HG03571 (cell line): Measurements from ENCODE around the gene OTOF.

Source experiments
- ATAC-seq: cut with Tn5 transposase; IDR thresholded peaks from one replicate; pipeline ENCODE4 v1.9.1; 2021; ENCODE audit not compliant: unreplicated experiment

Gene OTOF

DNA sequence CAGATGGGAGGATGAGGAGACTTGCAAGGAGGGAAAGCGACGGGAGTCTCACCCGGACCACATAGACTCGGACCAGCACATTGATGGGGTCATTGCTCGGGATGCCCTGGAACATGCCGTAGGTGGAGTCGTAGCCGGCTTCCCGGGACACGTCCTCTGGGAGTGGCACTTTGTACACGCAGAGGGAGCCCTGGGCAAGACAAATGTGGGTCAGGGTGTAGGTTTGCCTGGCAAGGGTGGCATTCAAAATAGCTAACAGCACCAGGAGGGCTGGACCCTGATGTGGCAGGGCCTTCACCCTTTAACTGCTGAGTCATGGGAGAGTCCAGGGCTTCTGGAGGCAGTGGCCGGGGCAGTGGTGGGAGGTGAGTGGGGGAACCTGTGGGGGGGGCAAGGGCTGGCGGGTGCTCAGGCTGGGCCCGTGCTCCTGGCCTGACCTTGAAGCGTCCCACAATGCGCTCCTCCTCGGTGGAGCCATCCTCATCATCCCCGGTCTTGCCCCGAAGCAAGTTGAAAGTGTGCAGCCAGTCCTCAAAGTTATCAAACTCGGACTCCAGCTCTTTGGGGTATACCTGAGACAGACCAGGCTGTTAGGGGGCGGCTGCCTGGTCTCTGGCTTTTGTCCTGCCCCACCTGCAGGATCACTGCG lies 11.1 kb downstream of the OTOF start:
- ATAC-seq, result no peak

DNA sequence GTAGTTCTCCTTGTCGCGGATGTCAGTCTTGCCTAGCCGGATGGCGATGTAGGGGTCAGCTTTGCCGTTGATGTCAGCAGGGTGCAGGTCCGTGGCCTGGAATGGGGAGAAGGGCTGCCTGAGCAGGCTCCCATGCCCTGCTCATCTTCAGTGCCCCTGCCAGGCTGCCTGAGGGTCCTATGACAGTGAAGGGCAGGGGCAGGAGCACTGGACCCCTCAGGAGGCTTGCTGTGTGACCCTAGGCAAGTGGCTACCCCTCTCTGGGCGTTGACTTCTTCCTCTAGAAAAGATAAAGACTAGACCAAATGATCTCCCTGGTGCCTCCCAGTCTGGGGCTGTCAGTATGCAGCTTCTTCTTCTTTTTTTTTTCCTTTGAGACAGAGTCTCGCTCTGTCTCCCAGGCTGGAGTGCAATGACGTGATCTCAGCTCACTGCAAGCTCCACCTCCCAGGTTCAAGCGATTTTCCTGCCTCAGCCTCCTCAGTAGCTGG lies 11.9 kb downstream of the OTOF start:
- no peak for ATAC-seq

DNA sequence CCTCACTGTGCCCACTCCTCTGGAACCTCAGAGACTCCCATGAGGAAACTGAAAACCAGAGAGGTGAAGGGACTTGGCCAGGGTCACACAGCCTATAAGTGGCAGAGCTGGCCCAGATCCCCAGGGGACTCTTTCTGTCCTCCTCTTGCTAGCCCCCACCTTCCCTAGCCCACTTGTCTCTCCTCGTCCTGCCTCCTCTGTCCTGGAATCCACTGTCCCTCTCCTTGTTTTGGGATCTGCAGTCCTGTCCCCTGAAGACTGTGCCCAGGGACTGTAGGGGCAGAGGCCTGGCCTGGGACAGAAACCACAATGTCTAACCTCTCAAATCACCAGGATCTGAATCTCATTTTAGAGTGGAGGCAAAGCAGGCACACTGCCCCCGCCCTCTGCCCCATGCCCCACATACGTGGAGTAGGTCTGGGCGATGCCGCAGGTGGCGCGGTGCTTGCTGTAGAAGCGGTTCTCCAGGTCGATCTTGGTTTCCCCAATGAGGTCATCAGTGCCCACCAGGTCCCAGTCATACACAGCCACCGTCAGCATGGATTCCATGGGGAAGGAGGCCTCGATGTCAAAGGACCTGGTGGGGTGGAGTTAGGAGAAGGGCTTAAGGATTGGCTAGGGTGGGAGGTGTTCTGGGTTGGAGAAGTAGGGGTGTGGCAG lies 12.5 kb downstream of the OTOF start:
- no peak for ATAC-seq

DNA sequence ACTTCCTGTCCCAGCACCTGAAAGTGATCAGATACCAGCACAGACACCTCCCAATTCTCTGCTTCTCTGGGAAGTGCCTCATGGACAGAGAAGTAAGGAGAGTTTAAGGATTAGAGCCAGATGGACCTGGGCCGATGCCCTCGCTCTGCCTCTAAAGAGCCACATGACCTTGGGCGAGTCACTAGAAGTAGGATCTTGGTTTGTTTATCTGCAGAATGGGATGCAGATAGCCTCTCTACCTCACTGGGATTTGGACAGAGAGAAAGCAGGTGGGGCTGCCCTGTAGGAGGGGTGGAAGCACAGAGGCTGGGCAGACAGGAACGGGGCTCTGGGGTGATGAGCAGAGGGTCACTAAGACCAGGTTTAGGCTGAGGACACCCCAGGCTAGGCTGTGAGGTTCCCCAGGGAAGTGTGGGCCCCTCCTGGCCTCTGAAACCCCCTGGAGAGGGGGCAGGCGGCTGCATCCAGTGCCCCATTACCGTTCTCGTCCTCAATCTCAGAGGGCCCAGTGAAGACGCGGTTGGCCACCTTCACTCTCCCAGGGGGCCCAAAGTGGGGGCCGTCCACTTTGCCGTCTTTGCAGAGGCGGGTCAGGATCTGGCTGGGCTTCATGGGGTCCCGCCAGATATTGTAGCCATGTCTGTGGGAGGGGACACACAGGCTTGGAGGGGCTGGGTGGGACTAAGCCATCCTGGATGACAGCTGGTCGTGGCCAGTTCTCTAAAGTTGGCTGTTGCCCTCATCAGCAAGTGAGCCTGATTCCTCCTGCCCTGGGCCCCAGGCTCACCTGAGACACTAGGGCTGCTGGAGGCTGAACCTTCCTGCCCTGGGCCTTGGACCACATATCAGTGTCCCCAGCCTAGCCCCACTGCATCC lies 13.3 kb downstream of the OTOF start:
- ATAC-seq, result no peak

DNA sequence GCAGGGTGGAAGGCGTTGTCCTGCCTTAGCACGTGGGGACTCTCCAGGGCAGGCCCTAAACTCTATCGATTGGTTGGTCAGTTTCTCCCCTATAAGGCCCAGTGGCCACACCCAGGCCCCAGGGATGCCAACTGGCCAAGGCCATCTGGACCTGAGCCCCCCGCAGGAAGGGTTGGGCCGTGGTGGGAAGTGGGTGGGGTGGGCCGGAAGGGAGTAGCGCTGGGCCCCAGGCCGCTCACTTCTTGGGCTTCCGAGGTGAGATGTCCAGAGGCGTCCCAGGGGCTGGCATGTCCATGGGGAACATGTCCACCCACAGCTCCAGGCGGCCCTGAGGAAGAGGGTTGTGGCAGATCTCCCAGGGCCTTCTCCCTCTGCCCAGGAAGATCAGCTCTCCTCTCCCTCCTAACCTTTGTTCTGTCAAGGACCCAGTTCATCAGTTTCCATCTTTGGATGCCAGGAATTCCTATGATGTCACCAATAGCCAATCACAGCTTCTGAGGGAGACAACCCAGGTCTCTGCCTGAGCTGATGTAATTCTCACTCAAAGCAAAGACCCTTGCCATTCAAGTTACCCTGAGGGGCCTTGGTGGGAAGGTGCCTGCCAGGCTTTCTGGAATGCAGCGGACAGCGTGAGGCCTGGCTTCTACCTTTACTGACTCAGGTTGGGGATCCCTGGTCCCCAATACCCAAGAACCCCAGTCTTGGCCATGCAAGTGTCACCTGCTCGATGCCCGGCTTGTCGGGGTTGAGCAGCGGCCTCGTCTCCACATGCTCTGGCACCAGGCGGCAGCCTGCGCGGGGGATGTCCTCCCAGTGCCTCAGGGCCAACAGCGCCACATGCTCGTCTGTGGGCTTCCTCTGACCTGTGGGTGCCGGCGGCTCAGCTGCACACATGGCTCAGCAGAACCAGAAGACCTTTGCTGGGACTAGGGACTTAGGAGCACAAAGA lies 14.4 kb downstream of the OTOF start:
- no peak for ATAC-seq

DNA sequence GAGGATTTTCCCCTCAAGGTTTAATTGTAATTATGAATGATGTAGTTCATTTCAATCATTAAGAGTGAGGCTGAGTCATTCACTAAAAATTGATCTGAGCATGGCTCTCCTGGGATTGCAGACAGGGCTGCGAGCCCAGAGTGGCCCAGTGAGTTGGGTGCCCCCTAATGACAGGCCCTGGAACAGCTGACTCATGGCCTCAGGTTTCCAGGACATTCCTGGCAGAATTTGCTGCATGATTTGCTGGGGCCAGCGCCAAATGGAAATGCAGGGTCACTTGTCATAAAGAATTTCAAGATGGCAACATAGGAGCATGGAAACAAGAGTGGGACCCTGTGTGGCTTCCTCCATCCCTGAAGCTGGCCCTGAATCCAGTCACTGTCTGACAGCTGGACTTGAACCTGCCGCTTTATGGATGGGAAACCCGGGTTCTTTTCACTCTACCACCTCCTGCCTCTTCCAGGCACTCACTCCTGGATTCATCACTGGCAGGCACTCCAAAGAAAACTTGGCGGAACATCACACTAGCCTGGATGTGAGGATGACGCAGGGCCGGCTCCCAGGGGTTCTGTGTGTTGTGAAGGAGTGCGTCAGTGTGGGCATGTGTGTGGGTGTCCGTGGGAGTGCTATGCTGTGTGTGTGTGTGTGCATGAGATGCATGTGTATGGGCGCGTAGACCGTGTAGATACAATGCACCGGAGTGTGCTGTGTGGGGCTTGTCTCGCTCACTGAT lies 15.2 kb downstream of the OTOF start:
- ATAC-seq, result no peak

DNA sequence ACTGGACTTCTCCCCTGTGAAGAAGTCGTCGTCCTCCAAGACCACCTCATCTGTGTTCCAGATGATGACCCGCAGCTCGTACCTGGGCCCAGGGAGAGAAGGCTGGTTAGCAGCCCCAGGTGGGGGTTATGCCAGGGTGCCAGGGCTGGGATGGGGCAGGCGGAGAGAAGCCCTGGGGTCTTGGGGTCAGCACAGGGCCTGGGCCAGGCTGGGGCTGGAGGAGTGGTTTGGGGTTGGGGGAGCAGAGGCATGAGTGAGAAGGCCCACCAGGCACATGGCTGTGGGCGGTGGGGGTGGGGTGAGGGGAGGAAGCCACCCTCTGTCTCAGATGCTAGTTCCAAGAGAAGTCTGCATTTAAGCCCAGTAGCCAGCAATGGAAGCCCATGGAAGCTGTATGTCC lies 15.8 kb downstream of the OTOF start:
- no peak for ATAC-seq

DNA sequence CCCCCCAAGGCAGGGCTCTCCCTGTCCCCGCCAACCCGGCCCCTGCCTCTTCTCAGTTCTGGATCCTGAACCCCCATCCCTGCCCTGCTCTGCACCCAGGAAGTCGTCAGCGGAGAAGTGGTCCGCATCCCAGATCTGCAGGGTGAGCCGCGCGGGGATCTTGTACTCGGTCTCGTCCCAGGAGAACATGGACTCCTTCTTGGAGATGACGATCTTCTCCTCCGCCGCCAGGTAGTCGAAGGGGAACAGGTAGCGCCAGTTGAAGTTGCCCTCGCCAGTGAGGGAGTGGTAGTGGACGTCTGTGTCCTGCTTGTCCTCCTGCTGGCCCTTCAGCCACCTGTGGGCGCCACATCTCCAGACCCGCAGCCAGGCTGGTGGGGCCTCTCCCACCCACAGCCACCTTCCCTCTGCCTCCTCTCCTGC lies 16.3 kb downstream of the OTOF start:
- no peak for ATAC-seq

DNA sequence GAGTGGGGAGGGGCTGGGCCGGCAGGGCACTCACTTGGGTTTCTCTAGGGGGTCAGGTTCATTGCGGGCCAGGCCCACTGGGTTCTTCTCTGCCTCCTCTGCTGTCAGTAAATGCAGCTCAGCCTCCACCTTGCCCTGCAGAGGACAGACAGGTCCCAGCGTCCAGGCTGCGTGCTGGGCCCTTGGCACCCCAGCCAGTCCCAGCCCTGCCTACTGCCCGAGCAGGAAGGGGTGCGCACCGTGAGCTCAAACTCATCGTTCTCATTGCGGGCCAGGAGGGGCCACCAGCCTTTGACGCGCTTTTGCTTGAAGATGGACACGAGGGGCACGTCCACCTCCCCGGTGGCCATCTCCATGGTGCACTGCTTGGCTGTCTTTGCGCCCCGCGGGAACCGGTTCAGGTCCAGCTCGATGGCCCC lies 17.3 kb downstream of the OTOF start:
- ATAC-seq, result no peak

DNA sequence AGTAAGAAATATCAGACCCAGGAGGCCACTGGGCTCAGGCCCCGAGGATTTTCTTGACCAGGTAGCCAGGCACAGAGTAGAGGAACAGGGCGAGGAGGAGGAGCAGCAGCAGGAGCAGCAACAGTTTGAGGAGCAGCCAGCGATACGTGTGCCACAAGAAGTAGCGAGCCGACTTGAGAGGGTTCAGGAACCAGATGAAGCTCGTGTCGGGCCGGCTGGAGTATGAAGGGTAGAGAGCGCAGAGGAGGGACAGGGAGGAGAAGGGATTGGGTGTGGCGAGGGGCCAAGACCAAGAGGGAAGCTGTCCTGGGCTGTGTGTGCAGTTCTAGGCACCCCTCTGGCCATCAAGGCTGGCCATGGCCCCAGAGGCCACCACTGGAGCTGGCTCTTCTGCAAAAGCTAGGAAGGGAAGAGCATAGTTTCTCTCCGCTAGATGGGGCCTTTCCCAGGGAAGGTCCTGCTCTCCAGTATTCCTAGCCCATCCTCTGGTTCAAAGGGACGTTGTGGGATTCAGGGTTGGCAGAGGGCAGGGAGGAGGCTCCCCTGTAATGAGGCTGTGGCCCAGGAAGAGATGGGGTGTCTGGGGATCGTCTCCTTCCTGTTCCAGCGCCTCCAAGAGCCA lies 17.8 kb downstream of the OTOF start:
- no peak for ATAC-seq

DNA sequence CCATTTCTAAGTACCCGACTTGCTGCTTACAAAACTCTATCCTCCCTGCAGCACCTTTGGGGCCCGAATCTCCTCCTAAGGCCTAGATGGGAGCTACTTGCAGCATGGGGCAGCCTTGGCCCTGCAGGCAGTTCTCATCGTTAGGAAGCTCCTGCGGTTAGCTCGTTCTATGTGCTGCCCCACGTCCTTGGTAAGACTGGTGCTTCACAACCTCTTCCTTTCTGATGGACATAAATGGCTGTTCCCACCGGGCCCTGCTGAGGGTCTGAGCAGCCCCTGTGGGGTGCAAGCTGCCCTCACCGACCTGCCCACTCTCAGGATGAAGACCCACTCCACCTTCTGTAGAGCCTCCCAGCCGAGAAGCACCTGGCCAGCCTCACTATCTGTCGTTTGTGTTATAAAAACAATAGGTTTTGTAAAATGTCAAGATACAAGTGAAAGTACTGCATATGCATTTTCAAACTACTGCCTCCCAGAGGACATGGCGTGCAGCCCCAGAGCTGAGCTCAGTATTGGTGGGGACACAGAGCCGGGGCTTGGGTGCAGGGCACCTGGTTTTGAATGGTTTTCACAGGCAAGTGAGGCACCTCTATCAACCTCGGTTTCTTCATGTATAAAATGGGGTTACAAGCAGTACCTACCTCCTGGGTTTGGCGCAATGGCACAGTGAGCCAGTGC lies 19.4 kb downstream of the OTOF start:
- no peak for ATAC-seq

DNA sequence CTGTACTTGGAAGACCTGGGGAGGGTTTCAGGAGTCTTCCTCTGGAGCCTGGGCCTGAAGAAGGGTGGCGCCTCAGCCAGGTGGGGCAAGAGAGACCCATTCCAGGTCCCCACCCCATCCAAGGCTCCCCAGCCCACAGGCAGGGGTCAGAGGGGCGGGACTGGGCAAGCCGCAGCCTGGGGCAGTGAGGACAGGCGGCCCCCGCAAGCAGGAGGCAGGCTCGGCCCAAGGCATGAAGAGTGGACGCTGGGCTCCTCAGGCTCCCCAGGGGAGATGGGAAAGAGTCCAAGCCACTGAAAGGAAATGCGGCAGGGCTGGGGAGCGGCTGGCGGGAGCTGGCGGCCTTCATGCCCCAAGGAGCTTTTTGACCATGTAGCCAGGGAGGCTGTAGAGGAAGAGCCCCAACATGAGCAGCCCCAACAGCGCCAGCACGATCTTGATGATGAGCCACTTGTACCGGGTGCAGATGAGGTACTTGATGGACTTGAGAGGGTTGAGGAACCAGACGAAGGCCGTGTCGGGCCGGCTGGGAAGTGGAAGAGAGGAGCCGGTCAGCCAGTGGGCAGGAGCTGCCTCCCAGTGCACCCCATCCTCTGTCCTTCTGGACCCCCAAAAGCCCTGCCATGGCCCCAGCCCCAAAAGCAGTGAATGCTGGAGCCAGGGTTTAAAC lies 20.1 kb downstream of the OTOF start:
- no peak for ATAC-seq

DNA sequence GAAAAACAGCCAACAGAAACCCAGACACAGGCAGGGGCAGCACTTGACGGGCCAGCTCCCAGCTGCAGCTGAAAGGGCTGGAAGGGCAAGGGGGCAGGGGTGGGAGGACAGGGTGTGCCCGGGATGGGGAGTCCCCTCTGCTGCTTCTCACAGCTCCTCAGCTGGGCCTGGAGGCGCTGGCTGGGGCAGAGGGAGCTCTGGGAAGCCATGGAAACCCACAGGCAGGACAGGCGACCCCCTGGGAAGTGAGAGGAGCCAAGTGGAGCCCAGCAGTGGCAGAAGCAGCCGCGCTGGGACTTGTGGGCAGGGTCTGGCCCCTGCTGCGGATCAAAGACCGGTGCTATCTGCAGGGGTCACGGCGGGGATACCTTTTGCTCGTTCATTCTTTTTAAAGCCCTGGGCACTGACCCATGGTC lies 20.7 kb downstream of the OTOF start:
- ATAC-seq, result no peak

DNA sequence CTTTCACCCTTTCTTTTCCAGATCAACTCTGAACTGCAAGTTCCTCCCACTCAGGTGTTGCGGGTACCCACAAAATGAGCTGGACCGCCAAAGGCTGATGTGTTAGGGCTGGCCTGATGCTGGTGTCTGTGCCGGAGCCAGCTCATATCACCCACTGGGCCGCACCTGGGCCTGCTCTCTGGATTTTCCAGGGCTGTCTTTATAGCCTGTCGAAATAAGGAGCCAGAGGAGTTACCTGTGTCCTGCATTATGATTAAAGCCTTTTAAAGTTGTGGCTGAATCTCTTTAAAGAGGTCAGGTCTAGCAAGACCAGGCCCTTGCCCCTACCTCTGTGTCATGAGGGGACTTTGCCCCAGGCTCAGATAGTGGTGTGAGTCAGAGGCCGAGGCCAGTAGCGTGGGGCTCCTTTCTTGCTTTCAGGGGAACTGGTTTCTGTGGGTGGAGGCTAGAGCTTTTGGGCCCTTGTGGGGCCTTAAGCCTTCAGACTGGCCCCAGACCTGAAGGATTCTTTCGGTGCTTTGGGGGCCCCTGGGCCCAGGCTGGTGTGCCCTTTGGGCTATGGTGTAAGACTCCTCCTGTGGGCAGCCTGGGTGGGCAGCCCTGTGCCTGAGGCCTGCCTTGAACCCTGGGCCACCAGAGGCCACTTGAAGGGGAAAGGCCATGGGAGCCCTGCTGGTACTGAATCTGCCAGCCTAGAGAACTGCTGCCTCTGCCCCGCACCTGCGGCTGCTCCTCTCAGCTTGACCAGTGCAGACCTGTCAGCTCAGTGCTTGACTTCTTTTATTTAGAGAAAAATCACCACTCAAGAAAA lies 21.3 kb downstream of the OTOF start:
- no peak for ATAC-seq

DNA sequence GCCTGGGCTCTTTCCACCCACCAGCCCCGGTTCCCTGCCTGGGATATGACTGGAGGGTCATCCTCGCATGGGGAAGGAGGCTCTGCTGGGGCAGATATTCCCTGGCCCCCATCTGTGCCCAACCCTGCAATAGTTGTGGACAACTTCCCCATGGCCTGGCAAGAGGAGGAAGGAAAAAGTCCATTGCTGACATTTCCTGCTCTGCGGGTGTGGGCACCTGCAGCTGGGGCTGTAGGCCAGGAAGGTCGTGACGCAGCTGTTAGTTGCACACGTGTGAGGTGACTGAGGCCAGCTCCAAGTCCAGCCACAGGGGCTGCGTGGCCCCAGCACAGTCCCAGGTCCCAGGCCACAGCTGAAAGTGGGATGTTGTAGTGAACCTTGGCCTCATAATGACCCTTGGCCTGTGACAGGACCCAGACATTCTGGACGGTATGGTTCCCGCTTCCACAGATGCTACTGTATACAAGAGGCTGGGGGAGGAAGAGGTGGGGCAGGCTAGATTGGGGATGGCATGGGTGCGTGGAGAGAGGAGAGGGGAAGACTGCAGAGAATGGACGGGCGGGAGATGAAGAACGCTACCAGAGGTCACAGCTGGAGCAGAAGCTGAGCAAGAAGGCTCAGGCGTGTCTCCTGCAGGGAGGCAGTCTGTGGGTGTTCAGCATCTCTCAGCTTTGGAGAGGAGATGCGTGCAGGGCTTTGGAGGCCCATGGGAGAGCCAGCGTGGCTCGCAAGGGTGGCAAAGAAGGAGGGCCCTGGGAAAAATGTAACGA lies 22.1 kb downstream of the OTOF start:
- no peak for ATAC-seq

DNA sequence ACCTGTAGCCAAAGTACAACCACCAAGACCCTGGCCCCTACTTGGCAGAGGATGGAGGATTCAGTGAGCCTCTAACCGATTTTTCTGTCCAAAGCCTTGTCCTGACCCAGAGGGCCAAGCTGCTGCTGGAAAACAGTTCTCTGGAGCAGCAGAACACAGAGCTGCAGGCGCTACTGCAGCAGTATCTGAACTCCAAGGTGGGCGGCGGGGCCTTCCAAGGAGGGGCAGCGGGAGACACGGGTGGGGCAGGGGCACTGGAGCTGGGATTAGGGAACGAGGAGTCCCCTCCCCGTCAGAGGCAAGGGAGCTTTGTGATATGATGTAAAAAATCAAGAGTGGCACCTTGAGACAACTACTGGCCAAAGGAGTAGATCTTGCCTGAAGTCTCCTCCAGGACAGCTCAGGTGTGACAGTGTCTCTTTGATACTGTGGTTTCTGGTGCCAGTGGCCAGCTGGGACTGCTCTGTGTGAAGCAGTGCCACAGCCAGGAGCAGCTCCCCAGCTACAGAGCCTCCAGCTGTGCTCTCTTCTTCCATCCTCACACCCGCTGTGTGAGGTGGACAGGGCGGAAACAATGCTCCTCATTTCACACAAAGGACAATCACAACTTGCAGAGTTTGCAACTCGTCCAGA lies 22.8 kb downstream of the OTOF start:
- ATAC-seq, result no peak
